Endothelial cell of umbilical vein (primary cell): Measurements from ENCODE around the gene SUGCT.

Source experiments
- EZH2 ChIP-seq: IDR thresholded peaks from 2 replicates; pipeline ENCODE4 v1.6.1; 2012; ENCODE audit warnings: borderline replicate concordance, low read depth, mild to moderate bottlenecking, moderate library complexity, low read length, inconsistent platforms; ENCODE audit not compliant: severe bottlenecking
- POLR2A ChIP-seq: IDR thresholded peaks from 2 replicates; pipeline ENCODE4 v1.6.1; 2012; ENCODE audit warnings: low read depth, mild to moderate bottlenecking, control low read depth, low read length
- POLR2AphosphoS5 ChIP-seq: IDR thresholded peaks from 2 replicates; pipeline ENCODE4 v1.6.1; 2012; ENCODE audit warnings: low read depth, mild to moderate bottlenecking, control low read depth, low read length, moderate library complexity; ENCODE audit not compliant: insufficient read depth
- TF ChIP-seq, protein P1 (sequence below), 2 donors: IDR thresholded peaks; 1 replicate in 1 of 2; 2 replicates in 1 of 2; pipeline ENCODE4 v1.5.1; 2011; ENCODE audit warnings: low read length in 2 of 2, mild to moderate bottlenecking in 2 of 2, moderate library complexity in 2 of 2, control low read depth in 1 of 2, inconsistent platforms in 1 of 2, low read depth in 1 of 2; ENCODE audit not compliant: insufficient read depth in 1 of 2; ENCODE audit errors: extremely low read depth in 1 of 2

GRCh38 chr7:40795607-40796006 lies 660.8 kb downstream of the SUGCT start:
- TF ChIP-seq, protein P1, sequence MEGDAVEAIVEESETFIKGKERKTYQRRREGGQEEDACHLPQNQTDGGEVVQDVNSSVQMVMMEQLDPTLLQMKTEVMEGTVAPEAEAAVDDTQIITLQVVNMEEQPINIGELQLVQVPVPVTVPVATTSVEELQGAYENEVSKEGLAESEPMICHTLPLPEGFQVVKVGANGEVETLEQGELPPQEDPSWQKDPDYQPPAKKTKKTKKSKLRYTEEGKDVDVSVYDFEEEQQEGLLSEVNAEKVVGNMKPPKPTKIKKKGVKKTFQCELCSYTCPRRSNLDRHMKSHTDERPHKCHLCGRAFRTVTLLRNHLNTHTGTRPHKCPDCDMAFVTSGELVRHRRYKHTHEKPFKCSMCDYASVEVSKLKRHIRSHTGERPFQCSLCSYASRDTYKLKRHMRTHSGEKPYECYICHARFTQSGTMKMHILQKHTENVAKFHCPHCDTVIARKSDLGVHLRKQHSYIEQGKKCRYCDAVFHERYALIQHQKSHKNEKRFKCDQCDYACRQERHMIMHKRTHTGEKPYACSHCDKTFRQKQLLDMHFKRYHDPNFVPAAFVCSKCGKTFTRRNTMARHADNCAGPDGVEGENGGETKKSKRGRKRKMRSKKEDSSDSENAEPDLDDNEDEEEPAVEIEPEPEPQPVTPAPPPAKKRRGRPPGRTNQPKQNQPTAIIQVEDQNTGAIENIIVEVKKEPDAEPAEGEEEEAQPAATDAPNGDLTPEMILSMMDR (IDR thresholded peaks at IDR 0.05; ENCODE audit: extremely low read depth in 1 of 2, insufficient read depth in 1 of 2, low read depth in 1 of 2, low read length in 2 of 2): no peak
- no peak for TF ChIP-seq POLR2AphosphoS5
- TF ChIP-seq EZH2: no peak
- no peak for TF ChIP-seq POLR2A
